Measurements from ENCODE around the gene GGA1. TPM values are rescaled to one million over a fixed set of nuclear protein-coding genes. Genes with fewer than 3 reads are reported as not detected.

GGA1 gene
- total and polyA plus RNA-seq, 9 of the 15 experiments (the other 6 are each of a cell fraction or from before 2014, with no cell fraction given), result 1.5 to 69.5 (median 31.6) TPM

DNA sequence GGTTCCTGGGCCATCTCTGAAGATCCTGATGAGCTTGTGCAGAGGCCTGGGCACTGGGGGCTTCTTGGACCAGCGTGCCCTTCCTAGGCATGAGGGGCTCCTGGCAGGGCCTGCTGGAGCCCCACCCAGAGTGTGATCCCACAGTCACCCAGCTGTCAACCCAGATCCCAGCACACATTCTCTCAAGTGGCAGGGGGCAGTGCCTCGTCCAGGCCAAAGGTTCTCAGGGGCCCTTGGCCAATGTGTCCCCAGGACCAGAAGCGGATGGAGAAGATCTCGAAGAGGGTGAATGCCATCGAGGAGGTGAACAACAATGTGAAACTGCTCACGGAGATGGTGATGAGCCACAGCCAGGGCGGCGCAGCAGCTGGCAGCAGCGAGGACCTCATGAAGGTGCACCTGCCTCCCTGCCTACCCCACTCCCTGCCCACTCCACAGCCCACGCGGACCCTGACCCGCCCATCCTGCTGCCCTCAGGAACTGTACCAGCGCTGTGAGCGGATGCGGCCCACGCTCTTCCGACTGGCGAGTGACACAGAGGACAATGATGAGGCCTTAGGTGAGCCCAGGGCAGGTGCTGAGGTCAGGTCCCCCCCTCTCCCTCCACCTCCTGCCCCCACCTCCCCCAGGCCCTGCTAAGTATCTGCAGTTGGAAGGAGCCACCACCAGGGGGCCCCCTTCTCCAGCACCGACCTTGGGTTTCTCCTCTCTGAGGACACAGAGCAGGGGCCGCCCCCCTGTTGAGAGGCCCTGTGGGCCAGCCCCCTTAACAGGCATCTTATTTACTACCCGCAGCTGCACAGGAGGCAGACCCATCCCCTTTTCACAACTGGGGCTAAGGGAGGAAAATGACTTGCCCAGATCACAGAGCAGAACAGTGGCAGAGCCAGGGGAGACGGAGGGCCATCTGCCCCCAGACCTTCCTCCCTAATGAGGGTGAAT, 14.7 kb downstream of the GGA1 start (continued):
- TF ChIP-seq AFF4 (CRISPR knock-in tag; IDR thresholded peaks at IDR 0.05) (no peak), CREM (IDR thresholded peaks at IDR 0.05; ENCODE audit: low read depth) (no peak; the same call in 1 of the 2 replicates), FOXK2 (conservative IDR thresholded peaks at IDR 0.05 in 1 of 2, IDR thresholded peaks at IDR 0.05 in 1 of 2; ENCODE audit: low read depth in 2 of 2) (no peak), RUNX1 (IDR thresholded peaks at IDR 0.05; ENCODE audit: low read depth) (no peak), ASH1L (IDR thresholded peaks at IDR 0.05; ENCODE audit: borderline replicate concordance, low read depth, partially characterized antibody) (no peak), ZNF592 (IDR thresholded peaks at IDR 0.05) (no peak), FOXP4 (CRISPR knock-in tag; IDR thresholded peaks at IDR 0.05; ENCODE audit: borderline replicate concordance) (no peak), RAD21 (CRISPR knock-in tag; conservative IDR thresholded peaks at IDR 0.05 in 1 of 2, IDR thresholded peaks at IDR 0.05 in 1 of 2) (peak in 1 of 2 experiments; percentile 51; a peak in 3 of 4 replicates), SMAD3 (CRISPR knock-in tag; conservative IDR thresholded peaks at IDR 0.05) (no peak)
- TF ChIP-seq, protein P1, sequence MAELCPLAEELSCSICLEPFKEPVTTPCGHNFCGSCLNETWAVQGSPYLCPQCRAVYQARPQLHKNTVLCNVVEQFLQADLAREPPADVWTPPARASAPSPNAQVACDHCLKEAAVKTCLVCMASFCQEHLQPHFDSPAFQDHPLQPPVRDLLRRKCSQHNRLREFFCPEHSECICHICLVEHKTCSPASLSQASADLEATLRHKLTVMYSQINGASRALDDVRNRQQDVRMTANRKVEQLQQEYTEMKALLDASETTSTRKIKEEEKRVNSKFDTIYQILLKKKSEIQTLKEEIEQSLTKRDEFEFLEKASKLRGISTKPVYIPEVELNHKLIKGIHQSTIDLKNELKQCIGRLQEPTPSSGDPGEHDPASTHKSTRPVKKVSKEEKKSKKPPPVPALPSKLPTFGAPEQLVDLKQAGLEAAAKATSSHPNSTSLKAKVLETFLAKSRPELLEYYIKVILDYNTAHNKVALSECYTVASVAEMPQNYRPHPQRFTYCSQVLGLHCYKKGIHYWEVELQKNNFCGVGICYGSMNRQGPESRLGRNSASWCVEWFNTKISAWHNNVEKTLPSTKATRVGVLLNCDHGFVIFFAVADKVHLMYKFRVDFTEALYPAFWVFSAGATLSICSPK (IDR thresholded peaks at IDR 0.05; ENCODE audit: borderline replicate concordance), result no peak

Data from K562 (cell line).